ENCODE data around the gene SLC35F2.

The SLC35F2 gene

GRCh38 chr11:107757661-107758060 lies 100.9 kb downstream of the SLC35F2 start:
- Histone ChIP-seq H3K4me1 (ENCODE audit: control insufficient read depth, insufficient read depth, low read length, poor library complexity, severe bottlenecking) (no peaks in the 10 kb centered on the region), H3K9me3 (ENCODE audit: control insufficient read depth, low read length) (no peaks in the 10 kb centered on the region), H3K27ac (ENCODE audit: low read depth, low read length, severe bottlenecking) (no peak overlapping the region), H3K36me3 (ENCODE audit: control insufficient read depth, insufficient read depth, low read length) (no peaks in the 10 kb centered on the region), H3K4me3 (ENCODE audit: extremely low read depth, insufficient read depth, low read length, poor library complexity, severe bottlenecking) (no peak overlapping the region)
- 80% methylated on average over 1 of the region's 1 CpG; no CpG with 5 or more reads in 1 of the 2 experiments for WGBS, 2 experiments (ENCODE audit: insufficient coverage in 2 of 2)

- no peaks in the 10 kb centered on the region for H3K36me3 ChIP-seq (ENCODE audit: control insufficient read depth, insufficient read depth, low read length)
- no peak overlapping the region for H3K27ac ChIP-seq (ENCODE audit: low read depth, low read length, severe bottlenecking)
- H3K9me3 ChIP-seq (ENCODE audit: control insufficient read depth, low read length) = no peaks in the 10 kb centered on the region
- 80% methylated on average over 1 of the region's 1 CpG; no CpG with 5 or more reads in 1 of the 2 experiments for WGBS, 2 experiments (ENCODE audit: insufficient coverage in 2 of 2)
- H3K4me3 ChIP-seq (ENCODE audit: extremely low read depth, insufficient read depth, low read length, poor library complexity, severe bottlenecking) = no peak overlapping the region
- H3K4me1 ChIP-seq (ENCODE audit: control insufficient read depth, insufficient read depth, low read length, poor library complexity, severe bottlenecking) = no peaks in the 10 kb centered on the region
Measured at GRCh38 chr11:107756553-107756952, 102.0 kb downstream of the SLC35F2 start.

GRCh38 chr11:107752949-107753822 lies 105.4 kb downstream of the SLC35F2 start:
- no peaks in the 10 kb centered on the region for H3K36me3 ChIP-seq (ENCODE audit: control insufficient read depth, insufficient read depth, low read length)
- 83% methylated on average over 1 of the region's 2 CpGs; no CpG with 5 or more reads in 1 of the 2 experiments for WGBS, 2 experiments (ENCODE audit: insufficient coverage in 2 of 2)
- no peak overlapping the region for H3K4me3 ChIP-seq (ENCODE audit: extremely low read depth, insufficient read depth, low read length, poor library complexity, severe bottlenecking)
- H3K4me1 ChIP-seq (ENCODE audit: control insufficient read depth, insufficient read depth, low read length, poor library complexity, severe bottlenecking) = no peaks in the 10 kb centered on the region
- no peaks in the 10 kb centered on the region for H3K9me3 ChIP-seq (ENCODE audit: control insufficient read depth, low read length)
- H3K27ac ChIP-seq (ENCODE audit: low read depth, low read length, severe bottlenecking) = no peak overlapping the region

DNA sequence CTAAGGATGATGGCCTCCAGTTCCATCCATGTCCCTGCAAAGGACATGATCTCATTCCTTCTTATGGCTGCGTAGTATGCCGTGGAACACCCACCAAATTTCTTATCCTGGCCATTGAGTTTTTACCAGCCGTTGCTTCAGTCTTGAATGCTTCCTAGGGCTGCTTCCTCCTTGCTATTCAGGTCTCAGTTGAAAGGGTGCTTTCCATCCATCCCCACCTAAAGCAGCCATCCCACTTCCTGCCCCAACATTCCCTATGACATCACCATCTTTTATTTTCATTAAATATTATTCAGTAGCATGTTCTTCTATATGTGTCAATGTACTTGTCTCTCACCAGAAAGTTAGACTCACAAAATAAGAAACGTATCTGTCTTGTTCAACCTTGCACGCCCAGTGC lies 106.1 kb downstream of the SLC35F2 start:
- Histone ChIP-seq H3K36me3 (ENCODE audit: control insufficient read depth, insufficient read depth, low read length) (no peaks in the 10 kb centered on the region), H3K4me3 (ENCODE audit: extremely low read depth, insufficient read depth, low read length, poor library complexity, severe bottlenecking) (no peak overlapping the region), H3K27ac (ENCODE audit: low read depth, low read length, severe bottlenecking) (no peak overlapping the region), H3K9me3 (ENCODE audit: control insufficient read depth, low read length) (no peaks in the 10 kb centered on the region), H3K4me1 (ENCODE audit: control insufficient read depth, insufficient read depth, low read length, poor library complexity, severe bottlenecking) (no peaks in the 10 kb centered on the region)
- WGBS, 2 experiments (ENCODE audit: insufficient coverage in 2 of 2) = 25 to 39% methylated on average over 4 of the region's 5 CpGs

DNA sequence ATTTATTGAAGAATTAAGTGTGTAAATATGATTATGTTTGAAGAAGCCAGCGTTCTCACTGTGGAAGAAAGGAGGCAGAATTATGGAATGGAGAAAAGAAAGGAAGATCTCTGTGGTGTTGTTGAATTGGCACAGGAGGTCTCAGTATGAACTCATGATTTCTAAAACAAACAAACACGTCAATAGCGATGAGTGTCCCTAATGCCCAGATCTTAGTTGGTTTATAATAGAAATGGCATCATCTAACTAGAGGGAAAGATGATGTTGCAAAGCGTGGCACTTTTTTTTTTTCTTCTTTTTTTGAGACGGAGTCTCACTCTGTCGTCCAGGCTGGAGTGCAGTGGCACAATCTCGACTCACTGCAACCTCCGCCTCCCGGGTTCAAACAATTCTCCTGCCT lies 107.5 kb downstream of the SLC35F2 start:
- Histone ChIP-seq H3K4me1 (ENCODE audit: control insufficient read depth, insufficient read depth, low read length, poor library complexity, severe bottlenecking) (no peaks in the 10 kb centered on the region), H3K4me3 (ENCODE audit: extremely low read depth, insufficient read depth, low read length, poor library complexity, severe bottlenecking) (no peak overlapping the region), H3K36me3 (ENCODE audit: control insufficient read depth, insufficient read depth, low read length) (no peaks in the 10 kb centered on the region), H3K27ac (ENCODE audit: low read depth, low read length, severe bottlenecking) (no peak overlapping the region), H3K9me3 (ENCODE audit: control insufficient read depth, low read length) (no peaks in the 10 kb centered on the region)
- 17 to 100% methylated on average over 1 to 3 of the region's 9 CpGs for WGBS, 2 experiments (ENCODE audit: insufficient coverage in 2 of 2)

DNA sequence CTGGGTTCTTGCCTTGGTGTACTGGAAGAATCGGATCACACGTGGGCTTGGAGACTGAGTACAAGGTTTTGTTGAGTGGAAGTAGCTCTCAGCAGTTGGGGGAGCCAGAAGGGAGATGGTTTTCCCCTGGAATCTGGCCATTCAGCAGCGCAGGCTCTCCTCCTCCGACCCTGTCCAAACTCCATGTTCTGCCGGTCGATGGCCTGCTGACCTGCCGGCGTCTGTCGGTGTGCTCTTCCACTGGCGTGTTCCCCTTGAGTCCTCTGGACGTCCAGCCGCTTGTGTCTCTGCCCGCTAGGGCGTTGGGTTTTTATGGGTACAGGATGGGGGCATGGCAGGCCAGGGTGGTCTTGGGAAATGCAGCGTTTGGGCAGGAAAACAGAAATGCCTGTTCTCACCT lies 108.3 kb downstream of the SLC35F2 start:
- Histone ChIP-seq H3K4me3 (ENCODE audit: extremely low read depth, insufficient read depth, low read length, poor library complexity, severe bottlenecking) (no peak overlapping the region), H3K27ac (ENCODE audit: low read depth, low read length, severe bottlenecking) (no peak overlapping the region), H3K4me1 (ENCODE audit: control insufficient read depth, insufficient read depth, low read length, poor library complexity, severe bottlenecking) (no peaks in the 10 kb centered on the region), H3K9me3 (ENCODE audit: control insufficient read depth, low read length) (no peaks in the 10 kb centered on the region), H3K36me3 (ENCODE audit: control insufficient read depth, insufficient read depth, low read length) (no peaks in the 10 kb centered on the region)
- 88 to 96% methylated on average over 11 to 12 of the region's 15 CpGs for WGBS, 2 experiments (ENCODE audit: insufficient coverage in 2 of 2)

- WGBS, 2 experiments (ENCODE audit: insufficient coverage in 2 of 2) = 69% methylated on average over 2 of the region's 2 CpGs; no CpG with 5 or more reads in 1 of the 2 experiments
Measured at GRCh38 chr11:107747622-107748021, 111.0 kb downstream of the SLC35F2 start.

DNA sequence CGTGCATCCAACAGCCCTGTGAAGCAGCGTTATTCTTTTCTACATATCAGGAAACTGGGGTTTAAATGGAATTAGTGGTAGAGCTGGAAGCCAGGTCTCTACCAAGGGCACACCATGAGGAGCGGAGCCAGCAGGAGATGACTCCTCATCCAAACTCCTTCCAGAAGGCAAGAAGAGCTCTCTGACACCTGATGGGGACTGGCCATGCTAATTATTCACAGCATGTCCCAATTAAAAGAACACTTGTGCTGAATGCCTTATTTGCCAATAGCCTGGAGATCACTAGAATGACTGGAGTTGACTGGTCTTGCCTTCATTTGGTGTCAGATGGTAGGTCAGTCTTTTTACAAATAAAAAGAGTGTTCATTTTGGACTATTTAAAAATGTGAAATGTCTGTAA lies 113.9 kb downstream of the SLC35F2 start:
- Histone ChIP-seq H3K4me1 (ENCODE audit: control insufficient read depth, insufficient read depth, low read length, poor library complexity, severe bottlenecking) (no peaks in the 10 kb centered on the region), H3K27ac (ENCODE audit: low read depth, low read length, severe bottlenecking) (no peak overlapping the region), H3K9me3 (ENCODE audit: control insufficient read depth, low read length) (no peaks in the 10 kb centered on the region), H3K4me3 (ENCODE audit: extremely low read depth, insufficient read depth, low read length, poor library complexity, severe bottlenecking) (no peak overlapping the region), H3K36me3 (ENCODE audit: control insufficient read depth, insufficient read depth, low read length) (no peaks in the 10 kb centered on the region)
- 43% methylated on average over 1 of the region's 3 CpGs; no CpG with 5 or more reads in 1 of the 2 experiments for WGBS, 2 experiments (ENCODE audit: insufficient coverage in 2 of 2)

More at GRCh38 chr11:107747622-107748021, 111.0 kb downstream of the SLC35F2 start:
- no peaks in the 10 kb centered on the region for H3K4me1 ChIP-seq (ENCODE audit: control insufficient read depth, insufficient read depth, low read length, poor library complexity, severe bottlenecking)
- no peaks in the 10 kb centered on the region for H3K9me3 ChIP-seq (ENCODE audit: control insufficient read depth, low read length)
- H3K27ac ChIP-seq (ENCODE audit: low read depth, low read length, severe bottlenecking) = peak overlapping the region; percentile 60
- no peak overlapping the region for H3K4me3 ChIP-seq (ENCODE audit: extremely low read depth, insufficient read depth, low read length, poor library complexity, severe bottlenecking)
- no peaks in the 10 kb centered on the region for H3K36me3 ChIP-seq (ENCODE audit: control insufficient read depth, insufficient read depth, low read length)

DNA sequence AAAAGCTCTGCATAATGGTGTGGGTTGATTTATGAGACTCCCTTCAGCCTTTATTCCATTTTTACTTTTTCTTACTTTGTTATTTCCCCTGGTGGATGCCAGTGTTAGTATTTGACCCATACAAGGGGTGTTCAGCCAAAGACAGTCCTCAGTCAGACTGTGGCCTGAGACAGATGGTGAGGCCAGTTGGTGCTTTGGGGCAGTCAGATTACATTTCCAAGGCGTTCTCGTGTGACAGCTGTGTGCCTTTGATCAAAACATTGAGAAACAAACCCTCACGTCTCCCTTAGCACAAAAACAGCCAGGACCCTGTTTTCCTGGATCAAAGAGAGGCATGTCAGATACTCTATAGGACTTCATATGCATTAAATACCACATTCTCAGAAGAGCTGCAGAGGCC lies 115.4 kb downstream of the SLC35F2 start:
- Histone ChIP-seq H3K36me3 (ENCODE audit: control insufficient read depth, insufficient read depth, low read length) (no peaks in the 10 kb centered on the region), H3K4me1 (ENCODE audit: control insufficient read depth, insufficient read depth, low read length, poor library complexity, severe bottlenecking) (no peaks in the 10 kb centered on the region), H3K27ac (ENCODE audit: low read depth, low read length, severe bottlenecking) (no peak overlapping the region), H3K4me3 (ENCODE audit: extremely low read depth, insufficient read depth, low read length, poor library complexity, severe bottlenecking) (no peak overlapping the region), H3K9me3 (ENCODE audit: control insufficient read depth, low read length) (no peaks in the 10 kb centered on the region)
- WGBS, 2 experiments (ENCODE audit: insufficient coverage in 2 of 2) = 56 to 66% methylated on average over 2 to 3 of the region's 3 CpGs

DNA sequence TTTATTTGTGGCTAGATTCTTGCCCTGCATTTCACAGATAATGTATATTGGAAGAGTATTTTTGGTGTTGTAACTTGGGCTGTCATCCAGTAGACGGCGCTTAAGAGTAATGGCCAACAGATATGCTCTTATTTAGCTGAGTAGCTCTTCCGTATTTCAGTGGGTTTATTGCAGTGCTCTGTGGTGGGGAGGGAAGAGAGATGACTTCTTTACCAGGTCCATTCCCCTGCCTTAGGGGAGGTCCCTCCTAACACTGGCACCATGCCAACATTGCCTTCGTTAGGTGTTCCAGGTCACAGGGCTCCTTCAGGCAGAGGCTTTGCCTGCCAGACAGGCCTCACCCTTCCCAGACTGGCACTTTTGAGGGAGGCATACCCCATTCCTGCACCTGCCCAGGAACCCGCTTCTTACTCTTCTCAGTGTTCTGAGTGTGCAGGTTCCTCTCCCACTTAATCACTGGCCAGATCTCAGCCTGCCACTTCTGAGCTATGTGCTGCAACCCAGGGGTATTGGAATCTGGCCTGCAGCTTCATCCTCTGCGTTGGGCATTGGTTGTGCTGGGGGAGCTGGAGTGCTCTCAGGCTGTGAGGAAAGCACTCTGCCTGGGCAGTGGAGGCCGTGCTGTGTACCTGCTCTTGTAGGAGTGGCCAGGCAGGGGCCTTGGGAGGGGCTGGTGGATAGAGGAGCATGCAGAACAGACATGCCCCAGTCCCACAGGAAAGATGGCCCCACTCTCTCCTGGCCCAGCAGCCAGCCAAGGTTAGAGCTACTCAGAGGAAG lies 117.4 kb downstream of the SLC35F2 start:
- no peak overlapping the region for H3K4me3 ChIP-seq (ENCODE audit: extremely low read depth, insufficient read depth, low read length, poor library complexity, severe bottlenecking)
- no peak overlapping the region for H3K27ac ChIP-seq (ENCODE audit: low read depth, low read length, severe bottlenecking)
- no peaks in the 10 kb centered on the region for H3K4me1 ChIP-seq (ENCODE audit: control insufficient read depth, insufficient read depth, low read length, poor library complexity, severe bottlenecking)
- no peaks in the 10 kb centered on the region for H3K36me3 ChIP-seq (ENCODE audit: control insufficient read depth, insufficient read depth, low read length)
- no peaks in the 10 kb centered on the region for H3K9me3 ChIP-seq (ENCODE audit: control insufficient read depth, low read length)
- 43 to 54% methylated on average over 3 to 7 of the region's 7 CpGs for WGBS, 2 experiments (ENCODE audit: insufficient coverage in 2 of 2)
